Left kidney (tissue), 8 donors: ENCODE measurements around the gene KLHDC8A. TPM values are rescaled to one million over a fixed set of nuclear protein-coding genes. Genes with fewer than 3 reads are reported as not detected.
"Not testable (repeated sequence)": the region's sequence is repeated elsewhere in the genome, so short reads cannot be mapped to it uniquely, and the experiment has no call there.

Experiments
- DNase-seq: peaks from one replicate; pipeline ENCODE4 v3.0.0-alpha.2; 2013
- long read RNA-seq, 8 donors: transcript quantifications; one replicate each; lab custom pipeline, GENCODE V29; 2026
- polyA plus RNA-seq: library from polyadenylated mRNA; unstranded; fragments of 120-200 nt; gene quantifications from one replicate; pipeline ENCODE4 v1.2.1, GENCODE V29; 2013; ENCODE audit not compliant: insufficient read length

Gene KLHDC8A, protein sequence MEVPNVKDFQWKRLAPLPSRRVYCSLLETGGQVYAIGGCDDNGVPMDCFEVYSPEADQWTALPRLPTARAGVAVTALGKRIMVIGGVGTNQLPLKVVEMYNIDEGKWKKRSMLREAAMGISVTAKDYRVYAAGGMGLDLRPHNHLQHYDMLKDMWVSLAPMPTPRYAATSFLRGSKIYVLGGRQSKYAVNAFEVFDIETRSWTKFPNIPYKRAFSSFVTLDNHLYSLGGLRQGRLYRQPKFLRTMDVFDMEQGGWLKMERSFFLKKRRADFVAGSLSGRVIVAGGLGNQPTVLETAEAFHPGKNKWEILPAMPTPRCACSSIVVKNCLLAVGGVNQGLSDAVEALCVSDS
- polyA plus RNA-seq: 2.5 TPM
- long read RNA-seq, donor 1: 0 reads
- long read RNA-seq, donor 2: 0 reads
- long read RNA-seq, donor 3: 0 reads
- long read RNA-seq, donor 4: 0 reads
- long read RNA-seq, donor 5: 0 reads
- long read RNA-seq, donor 6, partial matches to known transcripts: 0 of 2 reads
- long read RNA-seq, donor 6, other reads (novel, unspliced or antisense): 0 of 2 reads
- long read RNA-seq, donor 7: 0 reads
- long read RNA-seq, donor 8: 0 reads

DNA sequence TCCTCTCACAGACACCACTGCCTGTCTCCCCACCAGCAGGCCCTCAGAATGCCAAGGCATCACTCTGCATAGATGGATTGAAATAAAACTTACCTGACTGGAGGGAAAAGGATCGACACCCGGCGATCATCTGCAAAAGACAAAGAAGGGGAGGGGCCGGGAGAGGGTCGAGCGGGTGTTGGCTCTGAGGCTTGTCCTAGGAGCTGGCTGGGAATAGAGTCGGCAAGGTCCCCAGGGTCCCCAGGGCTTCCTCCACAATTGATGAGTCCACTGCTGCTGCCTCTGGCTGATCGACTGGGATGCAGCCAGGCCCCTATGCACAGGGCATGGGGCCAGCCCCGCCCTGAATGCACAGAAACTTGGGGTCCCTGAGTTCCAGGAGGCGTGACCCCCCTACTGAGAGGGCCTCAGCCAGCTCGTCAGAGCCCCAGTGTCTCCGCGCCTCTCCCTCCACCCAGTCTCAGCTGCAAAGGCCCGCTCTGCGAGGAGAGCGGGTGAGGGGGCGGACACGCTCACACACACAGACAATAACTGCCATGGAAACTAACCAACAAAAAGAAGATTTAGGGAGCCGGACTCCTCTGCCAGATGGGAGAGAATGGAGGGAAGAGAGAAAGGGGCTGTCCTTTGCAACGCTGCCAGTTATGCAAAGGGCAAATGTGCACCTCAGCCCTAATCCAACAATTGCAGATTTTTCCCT is at the start of gene KLHDC8A:
TSS of gene KLHDC8A (minus strand) at position 483 of the 700 bp plus-strand sequence. CDS start 13,318 bp downstream, outside the sequence.
- peak; percentile 75 for DNase-seq

DNA sequence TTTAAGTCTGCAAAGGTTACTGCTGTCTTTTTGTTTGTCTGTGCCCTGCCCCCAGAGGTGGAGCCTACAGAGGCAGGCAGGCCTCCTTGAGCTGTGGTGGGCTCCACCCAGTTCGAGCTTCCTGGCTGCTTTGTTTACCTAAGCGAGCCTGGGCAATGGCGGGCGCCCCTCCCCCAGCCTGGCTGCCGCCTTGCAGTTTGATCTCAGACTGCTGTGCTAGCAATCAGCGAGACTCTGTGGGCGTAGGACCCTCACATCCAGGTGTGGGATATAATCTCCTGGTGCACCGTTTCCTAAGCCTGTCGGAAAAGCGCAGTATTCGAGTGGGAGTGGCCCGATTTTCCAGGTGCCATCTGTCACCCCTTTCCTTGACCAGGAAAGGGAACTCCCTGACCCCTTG is 49.5 kb upstream of the KLHDC8A start:
- not testable (repeated sequence) for DNase-seq

- DNase-seq: not testable (repeated sequence)
Observed at GRCh38 chr1:205404484-205404883, 47.8 kb upstream of the KLHDC8A start.

GRCh38 chr1:205398586-205398985 is 41.9 kb upstream of the KLHDC8A start:
- DNase-seq: no peak

DNA sequence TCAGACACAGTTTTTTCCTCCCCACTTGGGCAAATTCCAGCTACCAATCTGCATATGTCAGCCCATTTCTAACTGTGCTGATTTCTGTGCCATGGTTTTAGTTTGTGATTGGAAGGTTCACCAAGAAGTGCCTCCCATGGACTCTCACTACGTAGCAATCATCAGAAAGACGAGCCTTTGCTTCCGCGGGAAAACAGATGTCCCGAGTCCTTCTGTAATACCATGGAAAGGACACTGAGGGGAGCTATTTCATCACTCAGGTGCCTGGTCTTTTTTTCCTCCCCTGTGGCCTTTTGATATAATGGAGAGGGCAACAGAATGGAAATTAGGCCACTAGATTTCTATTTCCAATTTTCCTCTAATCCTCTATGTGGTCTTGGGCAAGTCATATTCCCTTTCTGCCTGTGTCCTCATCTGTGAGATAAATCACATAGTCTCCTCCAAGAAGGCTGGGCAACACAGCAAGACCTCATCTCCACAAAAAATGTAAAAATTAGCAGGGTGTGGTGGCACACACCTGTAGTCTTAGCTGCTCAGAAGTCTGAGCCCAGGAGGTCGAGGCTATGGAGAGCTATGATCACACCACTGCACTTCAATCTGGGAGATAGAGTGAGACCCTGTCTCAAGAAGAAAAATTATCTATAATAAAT is 40.4 kb upstream of the KLHDC8A start:
- DNase-seq: no peak

- DNase-seq: no peak
Observed at GRCh38 chr1:205395616-205396015, 38.9 kb upstream of the KLHDC8A start.

- DNase-seq: no peak
Observed at GRCh38 chr1:205392650-205393049, 35.9 kb upstream of the KLHDC8A start.

DNA sequence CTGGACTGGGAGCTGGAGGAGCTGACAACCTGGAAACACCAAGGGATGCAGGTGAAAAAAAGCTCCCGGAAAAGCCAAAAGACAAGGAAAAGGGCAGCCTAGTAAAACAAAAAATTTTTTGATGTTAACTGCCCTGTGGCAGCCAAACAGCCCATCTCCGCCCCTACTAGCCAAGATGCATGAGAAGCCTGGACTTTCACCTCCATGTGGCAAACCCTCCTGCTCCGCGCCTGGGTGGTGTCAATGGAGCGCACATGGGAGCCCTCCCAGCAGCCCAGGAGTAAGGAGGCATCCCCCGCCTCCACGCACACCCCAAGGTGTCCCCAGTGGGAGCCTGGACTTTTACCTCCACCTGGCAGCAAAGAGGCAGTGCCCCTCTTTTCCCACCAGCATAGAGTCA is 34.7 kb upstream of the KLHDC8A start:
- DNase-seq: no peak

- no peak for DNase-seq
Observed at GRCh38 chr1:205387845-205388244, 31.1 kb upstream of the KLHDC8A start.

DNA sequence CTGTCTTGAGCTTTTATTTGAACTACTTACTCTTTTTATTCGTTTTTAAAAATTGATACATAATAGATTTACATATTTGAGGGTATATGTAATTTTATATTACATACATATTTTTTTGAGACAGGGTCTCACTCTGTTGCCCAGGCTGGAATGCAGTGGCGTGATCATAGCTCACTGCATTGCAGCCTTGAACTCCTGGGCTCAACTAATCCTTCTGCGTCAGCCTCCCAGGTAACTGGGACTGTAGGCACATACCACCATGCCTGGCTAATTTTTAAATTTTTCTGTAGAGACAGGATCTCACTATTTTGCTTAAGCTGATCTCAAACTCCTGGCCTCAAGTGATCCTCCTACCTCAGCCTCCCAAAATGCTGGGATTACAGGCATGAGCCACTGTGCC is 26.3 kb upstream of the KLHDC8A start:
- DNase-seq: not testable (repeated sequence)

- no peak for DNase-seq
Observed at GRCh38 chr1:205382561-205382960, 25.8 kb upstream of the KLHDC8A start.

DNA sequence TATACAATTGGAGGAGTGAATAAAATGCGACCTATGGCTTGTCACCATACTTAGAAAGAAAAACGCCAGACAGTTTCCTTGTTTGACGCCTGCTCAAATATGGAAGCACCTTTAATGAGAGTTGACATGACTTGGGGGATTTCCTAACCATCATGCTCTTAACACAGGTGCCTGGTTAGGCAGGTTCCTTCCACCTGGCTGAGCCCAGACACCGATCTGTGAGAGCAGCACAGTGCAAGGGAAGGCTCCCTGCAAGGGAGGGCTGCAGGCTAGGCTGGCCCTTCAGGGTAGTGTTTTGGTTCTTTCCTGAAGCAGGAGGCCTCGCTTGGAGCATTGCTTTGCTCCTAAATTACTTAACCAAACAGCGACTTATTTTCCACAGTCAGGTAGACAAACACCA is 24.6 kb upstream of the KLHDC8A start:
- DNase-seq: no peak

DNA sequence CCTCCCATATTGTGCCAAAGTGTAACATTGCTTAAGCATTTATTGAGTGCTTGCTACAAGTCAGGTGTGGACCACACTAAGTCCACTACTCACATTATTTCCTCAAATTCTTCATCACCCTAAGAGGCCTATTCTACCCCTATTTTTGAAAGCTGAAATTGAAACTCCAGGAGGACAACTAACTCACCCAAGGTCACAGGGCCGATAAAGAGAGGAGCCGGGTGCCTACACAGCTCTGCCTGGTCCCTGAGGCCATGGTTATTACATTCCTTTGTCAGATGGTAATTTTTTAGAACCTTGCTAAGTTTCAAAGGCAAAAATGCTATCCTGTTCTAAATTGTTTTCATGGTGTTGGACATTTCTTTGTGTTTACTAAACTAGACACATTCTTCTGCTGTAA is 24.2 kb upstream of the KLHDC8A start:
- DNase-seq: no peak

GRCh38 chr1:205379056-205379455 is 22.3 kb upstream of the KLHDC8A start:
- no peak for DNase-seq

- no peak for DNase-seq
Observed at GRCh38 chr1:205377355-205377754, 20.6 kb upstream of the KLHDC8A start.

GRCh38 chr1:205376739-205377138 is 20.0 kb upstream of the KLHDC8A start:
- DNase-seq: no peak

DNA sequence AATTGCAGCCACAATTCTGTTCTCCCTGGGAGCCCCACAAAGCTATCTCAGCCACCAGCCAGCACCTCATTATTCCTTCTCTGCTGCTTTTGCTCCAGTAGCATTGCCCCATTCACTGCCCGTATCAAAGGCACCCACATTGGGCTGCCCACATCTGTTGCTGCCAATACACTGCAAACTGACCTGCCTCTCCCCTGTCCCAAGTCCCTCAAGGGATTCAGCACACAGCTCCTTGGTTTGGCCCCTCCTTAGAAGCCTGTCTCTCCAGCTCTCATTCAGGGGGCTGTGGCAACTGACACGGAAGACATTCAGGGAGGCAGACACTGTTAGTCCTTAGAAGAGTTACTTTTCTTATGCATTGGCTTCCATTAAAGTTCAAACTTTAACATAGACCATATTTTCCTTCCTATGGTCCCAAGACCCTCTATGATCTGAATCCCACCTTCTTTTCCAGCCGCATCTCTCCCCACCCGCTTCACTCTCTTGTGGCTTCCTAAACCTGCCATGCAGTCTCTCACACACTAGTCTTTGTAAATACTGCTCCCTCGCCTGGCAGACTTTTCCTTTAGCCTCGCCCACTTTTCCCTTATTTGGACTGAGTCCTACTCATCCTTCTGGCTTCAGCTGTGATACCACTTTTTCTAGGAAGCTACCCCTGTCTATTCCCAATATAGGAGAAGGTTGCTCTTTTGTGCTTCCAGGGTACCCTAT is 19.3 kb upstream of the KLHDC8A start:
- no peak for DNase-seq

- DNase-seq: no peak
Observed at GRCh38 chr1:205374210-205375078, 17.7 kb upstream of the KLHDC8A start.

GRCh38 chr1:205373798-205374175 is 17.1 kb upstream of the KLHDC8A start:
- DNase-seq: no peak

DNA sequence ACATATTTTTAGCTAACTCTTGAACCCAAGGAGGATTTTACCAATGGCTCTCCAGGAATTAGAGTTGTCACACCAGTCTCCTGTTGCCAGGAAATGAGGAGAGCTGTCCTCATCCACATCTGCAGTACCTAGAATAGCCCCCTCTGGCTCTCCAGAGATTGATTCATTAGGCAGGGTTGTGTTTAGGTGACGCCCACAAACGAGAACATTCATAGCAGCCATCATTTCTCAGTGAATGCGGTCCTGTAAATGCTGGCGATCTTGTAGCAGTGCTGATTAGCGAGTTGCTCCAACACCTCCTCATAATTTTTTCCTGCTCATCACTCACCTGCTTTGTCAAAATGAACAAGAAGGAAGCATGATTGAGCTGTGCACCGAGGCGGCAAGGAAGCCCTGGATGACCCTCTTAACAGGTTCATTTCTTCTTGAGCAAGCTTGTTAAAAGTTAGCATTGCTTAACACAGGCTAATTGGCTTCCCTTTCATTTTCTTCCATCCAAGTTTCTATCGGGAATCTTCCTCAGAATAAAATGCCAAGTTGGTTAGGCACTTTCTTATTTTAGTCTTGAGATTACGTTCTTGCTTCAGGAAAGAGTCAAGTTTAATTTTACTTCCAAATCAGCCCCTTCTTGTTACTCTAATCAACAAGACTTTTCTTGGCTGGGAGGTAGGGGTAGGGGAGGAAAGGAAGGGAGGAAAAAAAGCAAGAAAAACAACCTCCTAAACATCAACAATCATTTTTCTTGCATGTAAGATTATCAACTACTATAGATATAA is 16.5 kb upstream of the KLHDC8A start:
- DNase-seq: no peak
